Measurements from ENCODE around the gene SLC38A5.

- no peak for TF ChIP-seq CTCF (IDR thresholded peaks at IDR 0.05)
- TF ChIP-seq EZH2 (IDR thresholded peaks at IDR 0.05): no peak
Observed at GRCh38 chrX:48515842-48516241, 45.8 kb upstream of the SLC38A5 start.

All from neural progenitor cell (in vitro differentiated cells).